NCI-H146 treated with DMSO at 0.1 percent for 48 hours (cell line): Measurements from ENCODE around the gene THSD4.
A peak's percentile ranks its signal among the peaks of the same experiment; 100 is the strongest.

ENCODE experiments used
- DNase-seq: peaks from one replicate; lab custom pipeline; 2025; ENCODE audit not compliant: unreplicated experiment; lab: John Stamatoyannopoulos, UW

THSD4 gene

GRCh38 chr15:71281256-71281655 lies 166.0 kb downstream of the THSD4 start:
- DNase-seq: no peak

- no peak for DNase-seq
Measured at GRCh38 chr15:71282076-71282475, 166.8 kb downstream of the THSD4 start.

- DNase-seq: no peak
Measured at GRCh38 chr15:71288348-71288955, 173.2 kb downstream of the THSD4 start.

- no peak for DNase-seq
Measured at GRCh38 chr15:71290002-71290401, 174.7 kb downstream of the THSD4 start.

GRCh38 chr15:71290881-71291635 lies 175.8 kb downstream of the THSD4 start:
- no peak for DNase-seq

- DNase-seq: no peak
Measured at GRCh38 chr15:71291723-71292122, 176.5 kb downstream of the THSD4 start.

GRCh38 chr15:71293723-71294122 lies 178.5 kb downstream of the THSD4 start:
- no peak for DNase-seq

- DNase-seq: no peak
Measured at GRCh38 chr15:71294251-71294910, 179.1 kb downstream of the THSD4 start.

- DNase-seq: no peak
Measured at GRCh38 chr15:71294911-71295602, 179.8 kb downstream of the THSD4 start.

- no peak for DNase-seq
Measured at GRCh38 chr15:71295603-71296314, 180.5 kb downstream of the THSD4 start.

- DNase-seq: no peak
Measured at GRCh38 chr15:71296315-71296679, 181.0 kb downstream of the THSD4 start.

- no peak for DNase-seq
Measured at GRCh38 chr15:71301958-71302621, 186.8 kb downstream of the THSD4 start.

GRCh38 chr15:71302861-71303410 lies 187.7 kb downstream of the THSD4 start:
- DNase-seq: no peak

GRCh38 chr15:71303977-71304376 lies 188.7 kb downstream of the THSD4 start:
- no peak for DNase-seq

- DNase-seq: no peak
Measured at GRCh38 chr15:71304681-71305080, 189.4 kb downstream of the THSD4 start.

- DNase-seq: no peak
Measured at GRCh38 chr15:71306538-71306937, 191.3 kb downstream of the THSD4 start.

- DNase-seq: no peak
Measured at GRCh38 chr15:71312194-71312708, 197.0 kb downstream of the THSD4 start.

- no peak for DNase-seq
Measured at GRCh38 chr15:71312731-71313460, 197.6 kb downstream of the THSD4 start.

- peak; percentile 30 for DNase-seq
Measured at GRCh38 chr15:71313806-71314205, 198.5 kb downstream of the THSD4 start.
